HG02798 (cell line): ENCODE results near the gene CDS2.

ENCODE experiments used
- ATAC-seq: cut with Tn5 transposase; IDR thresholded peaks from one replicate; pipeline ENCODE4 v1.9.1; 2021; ENCODE audit warnings: mild to moderate bottlenecking; ENCODE audit not compliant: unreplicated experiment, poor library complexity

The CDS2 gene

DNA sequence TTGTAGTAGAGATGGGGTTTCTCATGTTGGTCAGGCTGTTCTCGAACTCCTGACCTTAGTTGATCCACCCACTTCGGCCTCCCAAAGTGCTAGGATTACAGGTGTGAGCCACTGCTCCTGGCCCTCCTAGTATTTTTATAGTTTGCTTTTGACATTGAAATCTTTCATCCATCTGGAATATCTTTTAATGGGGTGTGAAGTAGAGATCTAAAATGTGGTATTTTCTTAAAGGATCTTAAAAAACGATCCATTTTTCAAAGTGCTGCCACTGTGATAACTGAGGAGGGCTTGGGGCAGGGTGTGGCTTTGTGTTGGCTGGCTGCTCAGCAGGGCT lies 23.1 kb downstream of the CDS2 start:
- no peak for ATAC-seq

DNA sequence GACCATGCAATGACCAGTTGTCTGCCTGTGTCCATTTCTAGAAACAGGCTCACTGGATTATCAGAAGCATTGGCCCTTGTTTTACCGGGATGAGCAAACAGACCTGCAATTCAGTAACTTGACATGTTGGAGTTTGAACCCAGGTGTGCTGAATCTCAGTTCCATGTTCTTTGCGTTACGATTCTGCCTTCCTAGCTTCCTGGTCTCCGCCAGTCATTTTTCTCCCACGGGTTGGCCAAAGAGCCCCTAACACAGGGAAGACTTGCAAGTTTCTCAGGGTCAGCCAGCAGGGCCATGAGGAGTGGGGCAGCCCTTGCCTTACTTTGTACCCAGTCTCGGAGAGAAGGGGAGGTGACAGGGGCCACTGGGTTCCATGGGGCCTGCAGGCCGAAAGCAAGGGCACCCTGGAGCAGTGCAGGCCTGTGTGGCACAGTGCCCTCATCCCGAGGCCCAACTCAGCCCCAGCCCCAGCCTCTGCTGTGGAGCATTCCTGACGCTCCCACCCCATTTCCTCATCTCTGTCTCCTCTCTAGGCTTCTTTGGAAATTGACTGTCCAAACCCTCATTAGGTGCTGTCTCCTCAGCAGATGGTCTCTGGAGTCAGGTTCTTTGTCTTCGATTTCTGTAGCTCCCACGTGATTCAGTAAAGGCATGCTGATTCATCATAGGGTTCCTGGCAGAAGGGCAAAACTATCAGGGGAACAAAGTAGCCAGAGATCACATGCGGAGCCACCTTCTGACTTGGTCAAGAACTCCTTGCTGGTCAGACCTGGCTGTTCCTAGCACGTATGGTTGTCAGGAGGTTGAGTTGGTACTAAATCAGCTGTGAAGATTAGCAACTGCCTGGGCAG lies 23.6 kb downstream of the CDS2 start:
- no peak for ATAC-seq

DNA sequence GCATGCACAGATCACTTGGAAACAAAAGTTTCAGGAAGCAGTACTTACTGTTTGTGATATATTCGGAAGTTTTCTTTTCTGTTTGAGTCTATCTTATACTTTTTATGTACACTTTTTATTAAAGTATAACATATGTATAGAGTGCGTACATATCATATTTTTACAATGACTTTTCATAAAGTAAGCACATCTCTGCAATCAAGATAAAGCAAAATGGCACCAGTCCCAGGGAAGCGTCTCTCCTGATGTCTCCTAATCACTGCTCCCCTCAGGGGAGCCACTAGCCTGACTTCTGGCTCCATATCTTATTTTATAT lies 26.3 kb downstream of the CDS2 start:
- no peak for ATAC-seq

DNA sequence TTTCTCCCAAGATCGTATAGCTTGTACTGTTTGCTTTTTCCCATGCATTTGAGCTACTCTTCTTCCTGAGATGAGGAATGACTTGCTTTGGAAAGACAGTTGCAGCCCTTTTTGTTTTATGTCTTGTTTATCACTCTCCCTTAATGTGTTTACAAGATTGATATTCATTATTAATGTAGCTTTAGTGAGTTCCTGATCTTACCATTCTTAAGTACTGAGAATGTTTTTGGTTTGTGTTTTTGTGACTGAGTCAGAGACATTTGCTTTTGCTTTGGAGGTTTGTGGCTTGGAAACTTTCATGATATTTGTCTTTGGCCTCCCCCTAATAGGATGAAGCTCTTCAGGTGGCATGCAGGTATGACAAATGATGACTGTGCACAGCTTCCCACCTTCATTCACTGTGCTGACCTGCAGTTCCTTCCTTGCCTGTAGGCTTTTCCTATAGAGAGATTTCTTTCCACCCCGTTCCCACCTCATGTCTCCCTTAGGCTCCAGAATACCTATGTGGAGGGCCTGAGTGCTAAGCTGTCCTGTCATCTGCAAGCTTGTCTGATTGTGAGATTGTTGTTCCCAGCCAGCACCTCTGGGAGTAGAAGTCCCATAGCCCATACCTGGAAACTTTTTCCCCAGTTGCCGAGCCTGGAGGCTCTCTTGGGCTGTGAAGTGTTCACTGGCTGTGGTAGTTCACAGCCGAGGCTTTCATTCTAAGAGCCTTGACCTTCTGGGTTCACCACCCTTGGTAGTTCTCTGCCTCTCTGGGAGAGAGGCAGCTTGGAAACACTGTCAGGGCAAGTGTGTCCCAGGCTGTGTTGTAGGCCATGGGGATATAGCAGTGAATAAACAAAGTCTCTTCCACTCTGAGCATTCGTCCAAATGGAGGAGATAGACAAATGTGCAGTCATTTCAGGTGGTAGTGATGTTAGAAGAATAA lies 27.1 kb downstream of the CDS2 start:
- ATAC-seq: no peak

GRCh38 chr20:5154543-5154925 lies 27.7 kb downstream of the CDS2 start:
- ATAC-seq: no peak

DNA sequence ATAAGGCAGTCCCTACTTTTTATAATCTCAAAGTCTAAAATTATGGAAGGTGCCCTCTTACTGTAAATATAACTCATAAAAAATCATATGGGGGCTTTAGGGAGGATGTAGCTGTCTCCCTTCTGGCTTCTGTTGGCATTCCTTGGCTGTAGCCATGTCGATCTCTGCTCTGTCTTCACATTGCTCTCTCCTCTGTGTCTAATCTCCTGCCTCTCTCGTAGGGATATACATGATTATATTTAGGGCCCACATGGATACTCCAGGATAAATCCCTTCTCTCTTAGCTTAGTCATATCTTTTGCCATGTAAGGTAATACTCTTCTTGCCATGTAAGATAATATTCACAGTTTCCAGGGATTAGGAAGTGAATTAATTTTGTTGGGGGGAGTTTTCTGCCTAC lies 28.6 kb downstream of the CDS2 start:
- ATAC-seq: no peak

- ATAC-seq: no peak
These were observed 30.1 kb downstream of the CDS2 start for GRCh38 chr20:5156675-5157448.

GRCh38 chr20:5159928-5160327 lies 33.1 kb downstream of the CDS2 start:
- no peak for ATAC-seq

GRCh38 chr20:5160882-5161281 lies 34.1 kb downstream of the CDS2 start:
- ATAC-seq: no peak

DNA sequence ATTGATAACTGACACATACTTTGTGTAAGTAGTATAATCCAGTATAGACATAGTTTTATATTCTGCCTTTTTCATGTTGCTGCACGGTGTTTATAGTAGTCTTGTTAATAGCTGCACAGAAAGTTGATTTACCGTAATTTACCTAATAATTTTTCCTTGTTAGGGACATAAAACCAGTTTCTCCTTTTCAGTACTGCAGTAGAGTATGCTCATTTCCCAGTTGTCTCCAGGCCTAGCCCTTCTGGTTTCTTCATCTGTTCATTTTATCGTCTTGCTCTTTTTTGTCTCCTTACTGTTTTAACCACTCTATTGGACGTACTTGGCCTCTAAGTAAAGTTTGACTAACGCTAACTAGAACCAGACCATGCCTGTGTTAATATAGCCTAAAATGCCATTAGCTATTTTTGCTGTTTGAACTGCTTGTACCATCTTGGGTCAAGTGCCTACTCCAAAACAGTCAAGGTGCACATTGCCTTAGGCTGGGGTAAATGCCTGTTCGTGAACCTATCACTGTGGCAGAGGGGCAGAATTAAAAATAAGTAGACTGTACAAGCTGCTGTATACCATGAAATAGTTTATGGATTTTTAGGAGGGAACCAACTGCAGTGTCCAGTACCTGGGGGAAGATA lies 34.8 kb downstream of the CDS2 start:
- no peak for ATAC-seq

GRCh38 chr20:5164645-5165625 lies 38.1 kb downstream of the CDS2 start:
- no peak for ATAC-seq

GRCh38 chr20:5168651-5169396 lies 42.0 kb downstream of the CDS2 start:
- ATAC-seq: no peak

DNA sequence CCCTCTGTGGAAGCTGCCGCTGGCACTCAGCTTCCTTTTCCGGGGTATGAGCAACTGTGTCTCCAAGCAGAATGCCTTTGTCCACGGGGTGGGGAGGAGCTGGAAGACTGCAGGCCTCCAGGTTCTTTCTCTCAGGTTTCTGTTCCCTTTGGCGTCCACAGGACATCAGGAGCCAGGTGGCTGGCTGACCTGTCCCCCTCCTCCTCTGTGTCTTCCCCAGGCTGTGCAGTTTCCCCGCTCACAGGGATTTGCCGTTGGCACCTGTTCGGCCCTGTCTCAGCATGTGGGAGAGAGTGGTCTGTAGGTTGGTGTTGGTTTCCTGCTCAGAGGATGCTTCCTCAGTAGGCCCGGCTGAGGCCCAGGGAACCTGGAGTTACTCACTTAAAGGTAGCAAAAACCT lies 43.5 kb downstream of the CDS2 start:
- ATAC-seq: no peak

- no peak for ATAC-seq
These were observed 44.4 kb downstream of the CDS2 start for GRCh38 chr20:5171064-5171789.

- no peak for ATAC-seq
These were observed 45.0 kb downstream of the CDS2 start for GRCh38 chr20:5171790-5172164.

DNA sequence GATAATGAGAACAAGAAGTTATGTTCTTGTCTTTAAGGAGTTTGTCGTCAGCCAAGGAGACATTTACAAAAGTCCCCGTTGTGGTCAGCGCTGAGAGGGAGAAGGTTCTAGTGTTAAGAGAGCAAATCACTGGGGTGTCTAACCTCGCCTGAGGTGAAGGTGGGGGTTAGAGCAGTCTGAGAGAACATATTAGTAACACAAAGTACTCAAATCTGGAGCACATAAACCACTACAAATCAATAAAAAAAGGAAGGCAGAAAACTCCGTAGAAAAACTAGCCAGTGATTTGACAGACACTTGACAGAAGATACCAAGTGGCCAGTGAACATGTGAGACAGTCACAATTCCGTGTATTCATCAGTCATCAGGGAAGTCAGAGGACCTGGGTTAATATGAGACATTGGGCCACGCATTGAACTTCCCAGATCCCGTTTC lies 45.4 kb downstream of the CDS2 start:
- ATAC-seq: no peak

DNA sequence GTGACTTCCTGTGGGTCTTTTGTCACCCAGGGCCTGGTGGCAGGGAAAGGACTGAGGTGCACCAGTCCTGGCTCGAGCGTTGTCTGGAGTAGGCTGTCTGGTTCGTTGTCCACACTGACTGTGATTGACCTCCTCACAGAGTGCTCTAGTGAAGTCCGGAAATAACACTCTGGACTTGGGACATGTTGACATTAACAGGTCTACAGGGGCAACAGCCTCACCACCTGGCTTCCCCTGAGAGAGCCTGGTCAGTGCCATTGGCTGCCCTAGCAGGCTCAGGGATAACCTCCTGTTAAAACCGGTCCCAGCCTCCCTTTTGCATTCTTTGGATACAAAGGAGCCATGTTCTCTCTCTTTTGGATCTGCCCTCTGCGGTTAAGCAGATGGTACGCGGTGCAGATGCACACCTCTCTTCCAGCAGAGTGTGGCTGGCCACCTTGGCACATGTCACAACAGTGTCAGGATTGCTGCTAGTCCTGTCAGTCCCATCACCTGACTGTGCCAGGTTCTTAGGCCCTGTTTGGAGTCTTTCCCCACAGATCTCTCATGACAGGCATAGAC lies 46.2 kb downstream of the CDS2 start:
- no peak for ATAC-seq

DNA sequence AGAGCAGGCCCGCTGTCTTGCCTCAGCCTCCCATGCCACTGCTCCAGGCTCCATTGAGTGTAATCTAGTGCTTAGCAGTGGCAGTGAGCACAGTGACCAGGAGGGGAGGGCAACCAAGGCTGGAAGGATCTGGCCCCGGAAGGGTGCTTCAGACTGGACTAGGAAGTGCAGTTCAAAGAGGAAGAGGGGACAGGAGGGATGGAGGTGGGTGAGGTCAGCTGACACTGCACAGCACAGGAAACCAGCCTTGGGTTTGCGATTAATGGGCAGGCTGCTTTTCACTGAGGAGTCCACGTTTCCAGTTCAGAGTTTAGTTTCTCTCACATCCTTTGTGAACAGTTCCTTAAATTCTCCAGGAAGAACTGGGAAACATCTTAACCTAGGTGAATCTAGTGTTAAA lies 46.9 kb downstream of the CDS2 start:
- no peak for ATAC-seq
